NCI-H82 (cell line): ENCODE measurements around the gene RAB14.

Source experiments
- DNase-seq: peaks from one replicate; lab custom pipeline; 2025; lab: John Stamatoyannopoulos, UW

RAB14 gene

GRCh38 chr9:121201738-121202533 is at the start of gene RAB14:
Gene RAB14, minus strand, starts transcription at chr9:121201869. Its CDS starts 8,457 bp downstream, at chr9:121193412.
- DNase-seq: peak; percentile 99

- peak; percentile 5 for DNase-seq
Observed at GRCh38 chr9:121249563-121249962, 47.9 kb upstream of the RAB14 start.

- no peak for DNase-seq
Observed at GRCh38 chr9:121246821-121247561, 45.3 kb upstream of the RAB14 start.

GRCh38 chr9:121242959-121243346 is 41.3 kb upstream of the RAB14 start:
- no peak for DNase-seq

GRCh38 chr9:121242219-121242958 is 40.7 kb upstream of the RAB14 start:
- no peak for DNase-seq

GRCh38 chr9:121240472-121241135 is 38.9 kb upstream of the RAB14 start:
- no peak for DNase-seq

- no peak for DNase-seq
Observed at GRCh38 chr9:121239851-121240250, 38.2 kb upstream of the RAB14 start.

- DNase-seq: no peak
Observed at GRCh38 chr9:121239071-121239470, 37.4 kb upstream of the RAB14 start.

- no peak for DNase-seq
Observed at GRCh38 chr9:121237916-121238315, 36.2 kb upstream of the RAB14 start.

GRCh38 chr9:121235512-121235911 is 33.8 kb upstream of the RAB14 start:
- DNase-seq: no peak

- DNase-seq: no peak
Observed at GRCh38 chr9:121234832-121235161, 33.1 kb upstream of the RAB14 start.

- DNase-seq: no peak
Observed at GRCh38 chr9:121233906-121234831, 32.5 kb upstream of the RAB14 start.

- no peak for DNase-seq
Observed at GRCh38 chr9:121232251-121232650, 30.6 kb upstream of the RAB14 start.

- no peak for DNase-seq
Observed at GRCh38 chr9:121230256-121230655, 28.6 kb upstream of the RAB14 start.

GRCh38 chr9:121227862-121228261 is 26.2 kb upstream of the RAB14 start:
- DNase-seq: no peak

- DNase-seq: no peak
Observed at GRCh38 chr9:121226175-121226574, 24.5 kb upstream of the RAB14 start.

GRCh38 chr9:121225240-121225639 is 23.6 kb upstream of the RAB14 start:
- peak; percentile 87 for DNase-seq

- peak; percentile 77 for DNase-seq
Observed at GRCh38 chr9:121222524-121223171, 21.0 kb upstream of the RAB14 start.

- DNase-seq: no peak
Observed at GRCh38 chr9:121221664-121222055, 20.0 kb upstream of the RAB14 start.

- DNase-seq: no peak
Observed at GRCh38 chr9:121220996-121221663, 19.5 kb upstream of the RAB14 start.
